H9 (cell line): ENCODE results near the gene STS. TPM values are rescaled to one million over a fixed set of nuclear protein-coding genes. Genes with fewer than 3 reads are reported as not detected.

ENCODE experiments used
- DNase-seq: peaks from one replicate; pipeline ENCODE4 v3.0.0-alpha.2; 2017
- H2AFZ ChIP-seq: one replicate; pipeline ENCODE4 v1.6.1; 2013; ENCODE audit warnings: mild to moderate bottlenecking, low read length, control low read depth, moderate library complexity
- H2AK5ac ChIP-seq: 2 replicates; pipeline ENCODE4 v1.6.1; 2013; ENCODE audit warnings: low read length, control low read depth, mixed read lengths; ENCODE audit not compliant: insufficient read length
- H2BK120ac ChIP-seq: one replicate; pipeline ENCODE4 v1.6.1; 2013; ENCODE audit warnings: low read depth, mild to moderate bottlenecking, low read length, control low read depth, inconsistent platforms; ENCODE audit not compliant: poor library complexity, severe bottlenecking
- H2BK12ac ChIP-seq: 2 replicates; pipeline ENCODE4 v1.6.1; 2013; ENCODE audit warnings: low read length, control low read depth, mixed read lengths, low read depth; ENCODE audit not compliant: insufficient read length
- H2BK15ac ChIP-seq: 2 replicates; pipeline ENCODE4 v1.6.1; 2013; ENCODE audit warnings: low read depth, low read length, control low read depth
- H2BK20ac ChIP-seq: one replicate; pipeline ENCODE4 v1.6.1; 2013; ENCODE audit warnings: low read depth, mild to moderate bottlenecking, low read length, control low read depth, inconsistent platforms; ENCODE audit not compliant: poor library complexity, severe bottlenecking
- H2BK5ac ChIP-seq: 2 replicates; pipeline ENCODE4 v1.6.1; 2013; ENCODE audit warnings: low read length, control low read depth, mixed read lengths; ENCODE audit not compliant: insufficient read length
- H3K14ac ChIP-seq: 2 replicates; pipeline ENCODE4 v1.6.1; 2013; ENCODE audit warnings: low read length, control low read depth; ENCODE audit not compliant: insufficient read depth
- H3K18ac ChIP-seq: 2 replicates; pipeline ENCODE4 v1.6.1; 2013; ENCODE audit warnings: low read depth, mild to moderate bottlenecking, mixed read lengths, low read length, control low read depth; ENCODE audit not compliant: insufficient read length
- H3K23ac ChIP-seq: 2 replicates; pipeline ENCODE4 v1.6.1; 2013; ENCODE audit warnings: low read length, control low read depth, mixed read lengths, low read depth; ENCODE audit not compliant: insufficient read length
- H3K23me2 ChIP-seq: 2 replicates; pipeline ENCODE4 v1.6.1; 2013; ENCODE audit warnings: low read depth, mild to moderate bottlenecking, mixed read lengths, low read length, control low read depth; ENCODE audit not compliant: insufficient read length, poor library complexity, severe bottlenecking
- H3K27ac ChIP-seq: 2 replicates; pipeline ENCODE4 v1.5.1; 2013; ENCODE audit warnings: low read length, control low read depth, mixed read lengths, low read depth; ENCODE audit not compliant: insufficient read length
- H3K27me3 ChIP-seq: 2 replicates; pipeline ENCODE4 v1.6.1; 2013; ENCODE audit warnings: low read length, control low read depth, inconsistent platforms; ENCODE audit not compliant: insufficient read depth
- H3K4ac ChIP-seq: 2 replicates; pipeline ENCODE4 v1.6.1; 2013; ENCODE audit warnings: low read depth, mild to moderate bottlenecking, control low read depth, inconsistent platforms, low read length, moderate library complexity
- H3K4me1 ChIP-seq: 2 replicates; pipeline ENCODE4 v1.6.1; 2013; ENCODE audit warnings: low read length, control low read depth, inconsistent platforms; ENCODE audit not compliant: insufficient read depth
- H3K4me2 ChIP-seq: 2 replicates; pipeline ENCODE4 v1.6.1; 2013; ENCODE audit warnings: low read length, control low read depth, mixed read lengths; ENCODE audit not compliant: insufficient read length, insufficient read depth
- H3K56ac ChIP-seq: 2 replicates; pipeline ENCODE4 v1.6.1; 2013; ENCODE audit warnings: low read depth, mild to moderate bottlenecking, mixed read lengths, low read length, control low read depth; ENCODE audit not compliant: insufficient read length
- H3K79me1 ChIP-seq: 2 replicates; pipeline ENCODE4 v1.6.1; 2013; ENCODE audit warnings: low read depth, mild to moderate bottlenecking, moderate library complexity, low read length, control low read depth, inconsistent platforms; ENCODE audit not compliant: insufficient read depth, poor library complexity, severe bottlenecking
- H3K79me2 ChIP-seq: 2 replicates; pipeline ENCODE4 v1.6.1; 2013; ENCODE audit warnings: low read length, control low read depth, inconsistent platforms; ENCODE audit not compliant: insufficient read depth
- H3K9ac ChIP-seq: 2 replicates; pipeline ENCODE4 v1.6.1; 2013; ENCODE audit warnings: low read length, control low read depth, mixed read lengths; ENCODE audit not compliant: insufficient read length; ENCODE audit errors: extremely low read depth
- H3K9me3 ChIP-seq: one replicate; pipeline ENCODE4 v1.6.1; 2013; ENCODE audit warnings: low read depth, low read length, inconsistent platforms; ENCODE audit not compliant: control insufficient read depth
- H3T11ph ChIP-seq: one replicate; pipeline ENCODE4 v1.6.1; 2013; ENCODE audit warnings: mild to moderate bottlenecking, low read length, control low read depth, inconsistent platforms
- H4K20me1 ChIP-seq: one replicate; pipeline ENCODE4 v1.6.1; 2013; ENCODE audit not compliant: control insufficient read depth, insufficient read length, insufficient read depth
- H4K5ac ChIP-seq: 2 replicates; pipeline ENCODE4 v1.6.1; 2013; ENCODE audit warnings: low read depth, mild to moderate bottlenecking, mixed read lengths, low read length, control low read depth; ENCODE audit not compliant: insufficient read length
- H4K8ac ChIP-seq: replicated peaks from 2 replicates; pipeline ENCODE4 v1.6.1; 2013; ENCODE audit warnings: low read length, control low read depth, mixed read lengths, low read depth; ENCODE audit not compliant: insufficient read length
- H4K91ac ChIP-seq: 2 replicates; pipeline ENCODE4 v1.6.1; 2013; ENCODE audit warnings: low read depth, mild to moderate bottlenecking, moderate library complexity, mixed read lengths, low read length, control low read depth; ENCODE audit not compliant: insufficient read length
- H3K27ac Mint-ChIP-seq, 3 experiments: 2 replicates in 2 of 3; 3 replicates in 1 of 3; pipeline ENCODE4 v1.8.0; 2020 to 2021; ENCODE audit warnings: mixed read lengths in 3 of 3, mild to moderate bottlenecking in 1 of 3, moderate library complexity in 1 of 3
- H3K27me3 Mint-ChIP-seq: 2 replicates; pipeline ENCODE4 v1.8.0; 2021; ENCODE audit warnings: low read depth, mild to moderate bottlenecking, moderate library complexity, mixed read lengths
- H3K36me3 Mint-ChIP-seq, 3 experiments: 2 replicates in 2 of 3; 3 replicates in 1 of 3; pipeline ENCODE4 v1.8.0; 2020 to 2021; ENCODE audit warnings: low read depth in 3 of 3, mixed read lengths in 3 of 3; ENCODE audit not compliant: insufficient read depth in 1 of 3
- H3K4me1 Mint-ChIP-seq, 2 experiments: 2 replicates each; pipeline ENCODE4 v1.8.0; 2020; ENCODE audit warnings: mixed read lengths in 2 of 2
- H3K4me3 Mint-ChIP-seq, 2 experiments: 2 replicates in 1 of 2; 3 replicates in 1 of 2; pipeline ENCODE4 v1.8.0; 2020 to 2021; ENCODE audit warnings: mild to moderate bottlenecking in 2 of 2, mixed read lengths in 2 of 2, moderate library complexity in 1 of 2
- H3K9me3 Mint-ChIP-seq, 2 experiments: 2 replicates in 1 of 2; 3 replicates in 1 of 2; pipeline ENCODE4 v1.8.0; 2020; ENCODE audit warnings: mild to moderate bottlenecking in 2 of 2, mixed read lengths in 2 of 2, moderate library complexity in 1 of 2
- WGBS: extraction: QIAGEN DNeasy Blood & Tissue Kit; methylation state at CpG from one replicate; pipeline ENCODE4 v1.1.7; 2013; ENCODE audit warnings: missing lambda C conversion rate, low lambda C conversion rate, mixed read lengths; ENCODE audit not compliant: insufficient read length; ENCODE audit errors: extremely low coverage; 5-methylcytosine and 5-hydroxymethylcytosine counted together
- total RNA-seq: library from RNA; stranded (reverse); gene quantifications from 2 replicates; pipeline ENCODE4 v1.2.1, GENCODE V29; 2021
- TF ChIP-seq, protein P1 (sequence below): fragments of 200-600 bp; sonication (generic); conservative IDR thresholded peaks from 3 replicates; pipeline ENCODE4 v1.8.0; 2021; ENCODE audit warnings: antibody characterized with exemption, mild to moderate bottlenecking

The STS gene
- total RNA-seq, 1 experiment from 2014 or later, result 3.6 TPM

DNA sequence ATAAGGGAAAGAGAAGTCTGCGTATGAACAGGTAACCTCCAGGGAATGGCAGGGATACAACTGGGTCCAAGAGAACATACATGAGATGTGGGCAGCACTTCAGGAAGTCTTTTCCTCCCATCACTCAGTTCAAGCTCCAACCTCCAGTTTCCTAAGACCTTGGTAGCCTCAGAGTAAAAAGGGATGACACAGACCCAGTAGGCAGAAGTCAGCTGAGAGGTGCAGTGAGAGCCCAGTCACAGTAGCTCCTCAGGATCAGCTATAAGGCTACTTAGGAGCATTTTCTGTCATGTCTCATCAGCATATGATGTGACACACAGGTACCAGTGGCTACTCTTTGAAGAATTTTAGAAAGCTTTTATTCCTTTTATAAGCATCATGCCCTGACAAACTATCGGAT lies 12.5 kb upstream of the STS start:
- H3K56ac ChIP-seq, result no peak overlapping the region
- no peaks in the 10 kb centered on the region for H3K79me1 ChIP-seq
- H2AFZ ChIP-seq, result no peak overlapping the region
- no peak overlapping the region for H4K91ac ChIP-seq
- TF ChIP-seq, protein P1, sequence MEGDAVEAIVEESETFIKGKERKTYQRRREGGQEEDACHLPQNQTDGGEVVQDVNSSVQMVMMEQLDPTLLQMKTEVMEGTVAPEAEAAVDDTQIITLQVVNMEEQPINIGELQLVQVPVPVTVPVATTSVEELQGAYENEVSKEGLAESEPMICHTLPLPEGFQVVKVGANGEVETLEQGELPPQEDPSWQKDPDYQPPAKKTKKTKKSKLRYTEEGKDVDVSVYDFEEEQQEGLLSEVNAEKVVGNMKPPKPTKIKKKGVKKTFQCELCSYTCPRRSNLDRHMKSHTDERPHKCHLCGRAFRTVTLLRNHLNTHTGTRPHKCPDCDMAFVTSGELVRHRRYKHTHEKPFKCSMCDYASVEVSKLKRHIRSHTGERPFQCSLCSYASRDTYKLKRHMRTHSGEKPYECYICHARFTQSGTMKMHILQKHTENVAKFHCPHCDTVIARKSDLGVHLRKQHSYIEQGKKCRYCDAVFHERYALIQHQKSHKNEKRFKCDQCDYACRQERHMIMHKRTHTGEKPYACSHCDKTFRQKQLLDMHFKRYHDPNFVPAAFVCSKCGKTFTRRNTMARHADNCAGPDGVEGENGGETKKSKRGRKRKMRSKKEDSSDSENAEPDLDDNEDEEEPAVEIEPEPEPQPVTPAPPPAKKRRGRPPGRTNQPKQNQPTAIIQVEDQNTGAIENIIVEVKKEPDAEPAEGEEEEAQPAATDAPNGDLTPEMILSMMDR, result no peak
- H2AK5ac ChIP-seq, result no peak overlapping the region
- peaks cover 0 to 8% (median 0%) of the 10 kb centered on the region in 3 experiments; a peak in 4 of 7 replicates for H3K36me3 Mint-ChIP-seq
- no peak overlapping the region for H4K8ac ChIP-seq
- no peak for DNase-seq
- H4K5ac ChIP-seq, result no peak overlapping the region
- H3K4me1 ChIP-seq, result peaks cover 8% of the 10 kb centered on the region; the same call in 1 of the 2 replicates
- no peak overlapping the region for H2BK20ac ChIP-seq
- H2BK120ac ChIP-seq, result no peak overlapping the region
- no peak overlapping the region for H3K4me3 Mint-ChIP-seq
- H3K27me3 ChIP-seq, result no peaks in the 10 kb centered on the region
- H4K20me1 ChIP-seq, result no peaks in the 10 kb centered on the region
- 0 out of 2 replicates have a peak, but pooled peaks cover 1% of the 10 kb centered on the region for H3K79me2 ChIP-seq
- H3K23me2 ChIP-seq, result no peaks in the 10 kb centered on the region
- no peak overlapping the region for H3K4ac ChIP-seq
- H3T11ph ChIP-seq, result no peak overlapping the region
- H2BK12ac ChIP-seq, result no peak overlapping the region
- no peaks in the 10 kb centered on the region for H3K9me3 ChIP-seq
- H3K4me2 ChIP-seq, result no peak overlapping the region
- no peak overlapping the region for H3K18ac ChIP-seq
- H2BK15ac ChIP-seq, result no peak overlapping the region
- H2BK5ac ChIP-seq, result no peak overlapping the region
- H3K4me1 Mint-ChIP-seq, result peaks cover 21 to 22% of the 10 kb centered on the region in 2 experiments
- no peaks in the 10 kb centered on the region for H3K9me3 Mint-ChIP-seq
- no peak overlapping the region for H3K14ac ChIP-seq
- no peak overlapping the region for H3K27ac ChIP-seq
- WGBS, result no CpG with 5 or more reads among the region's 2 CpGs
- no peaks in the 10 kb centered on the region for H3K27me3 Mint-ChIP-seq
- H3K9ac ChIP-seq, result no peak overlapping the region
- H3K23ac ChIP-seq, result no peak overlapping the region
- H3K27ac Mint-ChIP-seq, result no peak overlapping the region
